PC-3 (cell line): ENCODE results near the gene ASXL2. TPM values are rescaled to one million over a fixed set of nuclear protein-coding genes. Genes with fewer than 3 reads are reported as not detected.

ENCODE experiments used
- ATAC-seq: fragments of 200-7000 bp; cut with Tn5 transposase; 2 replicates; pipeline ENCODE4 v1.9.1; 2020; ENCODE audit warnings: mild to moderate bottlenecking, moderate library complexity
- BruUV-seq: library from RNA; stranded (reverse); fragments of 400-500 nt; replicated peaks from 2 replicates; lab custom pipeline; 2021; lab: Mats Ljungman, UMichigan
- CTCF ChIA-PET: fragments of 300-600 bp; sonication (Branson Sonifier 250); formaldehyde crosslinking; loops from one replicate; lab custom pipeline; 2022; ENCODE audit warnings: antibody characterized with exemption; lab: Charles Lee
- POLR2A ChIA-PET: fragments of 300-600 bp; sonication (Branson Sonifier 250); formaldehyde crosslinking; loops from one replicate; lab custom pipeline; 2022; ENCODE audit warnings: antibody characterized with exemption; ENCODE audit not compliant: unreplicated experiment; lab: Charles Lee
- DNase-seq: peaks from one replicate; pipeline ENCODE4 v3.0.0-alpha.2; 2015
- H2AFZ ChIP-seq: fragments of 300-600 bp; sonication (generic); 2 replicates; pipeline ENCODE4 v1.6.0; 2016; ENCODE audit warnings: antibody characterized with exemption, low read length
- H3F3A ChIP-seq: fragments of 300-600 bp; sonication (generic); one replicate; pipeline ENCODE4 v1.6.0; 2017; ENCODE audit warnings: antibody characterized with exemption, low read length, control low read depth, mild to moderate bottlenecking; ENCODE audit not compliant: unreplicated experiment
- H3K27ac ChIP-seq: fragments of 300-600 bp; sonication (generic); 2 replicates; pipeline ENCODE4 v1.5.1; 2016; ENCODE audit warnings: mild to moderate bottlenecking, low read length
- H3K27me3 ChIP-seq: fragments of 300-600 bp; sonication (generic); 2 replicates; pipeline ENCODE4 v1.6.1; 2016; ENCODE audit warnings: low read length, mixed read lengths
- H3K36me3 ChIP-seq: fragments of 300-600 bp; sonication (generic); 2 replicates; pipeline ENCODE4 v1.6.1; 2016; ENCODE audit warnings: low read depth, mixed run types, low read length, mixed read lengths
- H3K4me1 ChIP-seq: fragments of 300-600 bp; sonication (generic); 2 replicates; pipeline ENCODE4 v1.5.1; 2016; ENCODE audit warnings: low read length; ENCODE audit not compliant: insufficient read depth
- H3K4me2 ChIP-seq: fragments of 300-600 bp; sonication (generic); 2 replicates; pipeline ENCODE4 v1.6.0; 2016; ENCODE audit warnings: low read length
- H3K4me3 ChIP-seq: fragments of 300-600 bp; sonication (generic); 2 replicates; pipeline ENCODE4 v1.5.1; 2016; ENCODE audit warnings: mild to moderate bottlenecking, low read length, mixed read lengths
- H3K79me2 ChIP-seq: fragments of 300-600 bp; sonication (generic); 2 replicates; pipeline ENCODE4 v1.6.1; 2017; ENCODE audit warnings: low read length, mixed read lengths
- H3K9ac ChIP-seq: fragments of 300-600 bp; sonication (generic); 2 replicates; pipeline ENCODE4 v1.6.0; 2016; ENCODE audit warnings: mild to moderate bottlenecking, low read length
- H3K9me2 ChIP-seq: fragments of 300-600 bp; sonication (generic); replicated peaks from 2 replicates; pipeline ENCODE4 v1.6.1; 2016; ENCODE audit warnings: mixed run types, low read length, mixed read lengths
- H3K9me3 ChIP-seq: fragments of 300-600 bp; sonication (generic); 2 replicates; pipeline ENCODE4 v1.6.1; 2016; ENCODE audit warnings: low read length, mixed read lengths
- H4K20me1 ChIP-seq: fragments of 300-600 bp; sonication (generic); 2 replicates; pipeline ENCODE4 v1.6.1; 2016; ENCODE audit warnings: low read length, mixed read lengths
- EZH2 ChIP-seq: fragments of 300-600 bp; sonication (generic); IDR thresholded peaks from one replicate; pipeline ENCODE4 v1.6.1; 2017; ENCODE audit warnings: antibody characterized with exemption, mild to moderate bottlenecking, low read length; ENCODE audit not compliant: unreplicated experiment
- EZH2phosphoT487 ChIP-seq: fragments of 300-600 bp; sonication (generic); IDR thresholded peaks from 2 replicates; pipeline ENCODE4 v1.6.1; 2018; ENCODE audit warnings: mild to moderate bottlenecking, antibody characterized with exemption, low read length, borderline replicate concordance
- intact Hi-C: fragments of 100-400 bp; cut with micrococcal nuclease; formaldehyde crosslinking; loops from 2 replicates; pipeline ENCODE4 v1.9.0; 2023
- total RNA-seq: library from RNA; depleted of rRNA; stranded (reverse); fragments of >200 nt; gene quantifications from 2 replicates; pipeline ENCODE4 v1.2.3, GENCODE V29; 2014
- TF ChIP-seq, protein P1 (sequence below): fragments of 300-600 bp; sonication (generic); conservative IDR thresholded peaks from 2 replicates; pipeline ENCODE4 v1.5.1; 2017; ENCODE audit warnings: antibody characterized with exemption, low read depth, mild to moderate bottlenecking, low read length

Gene ASXL2
- total RNA-seq, 1 experiment from 2014 or later: 11.5 TPM

DNA sequence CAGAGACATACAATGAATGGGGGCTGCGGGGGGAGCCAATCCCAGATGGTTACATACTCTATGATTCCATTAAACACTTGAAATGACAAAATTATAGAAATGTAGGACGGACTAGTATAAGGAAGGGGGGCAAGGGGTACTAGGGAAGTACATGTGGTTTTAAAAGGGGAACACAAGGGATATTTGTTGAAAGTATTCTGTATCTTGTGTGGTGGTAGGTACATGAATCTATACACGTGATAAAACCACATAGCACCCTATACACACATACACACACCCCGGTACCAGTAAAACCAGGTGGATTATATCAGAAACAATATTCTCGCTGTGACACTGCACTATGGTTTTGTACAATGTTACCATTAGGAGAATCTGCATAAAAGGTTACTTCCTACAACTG lies 45.4 kb downstream of the ASXL2 start:
- Histone ChIP-seq H3K4me1 (peaks cover 12% of the 10 kb centered on the region), H3K4me2 (no peak overlapping the region), H3K27me3 (no peaks in the 10 kb centered on the region), H3K9me3 (no peaks in the 10 kb centered on the region), H4K20me1 (no peaks in the 10 kb centered on the region), H3K4me3 (no peak overlapping the region), H3K79me2 (0 out of 2 replicates have a peak, but pooled peaks cover 5% of the 10 kb centered on the region), H3K36me3 (peaks cover 14% of the 10 kb centered on the region; the same call in 1 of the 2 replicates), H3F3A (no peaks in the 10 kb centered on the region), H3K27ac (no peak overlapping the region), H3K9ac (no peak overlapping the region), H3K9me2 (no peaks in the 10 kb centered on the region), H2AFZ (no peak overlapping the region)
- ChIA-PET CTCF (no interaction called here), POLR2A (no interaction called here)
- intact Hi-C loops: no loop called here
- no TSS peak for BruUV-seq
- TF ChIP-seq EZH2: no peak
- TF ChIP-seq, protein P1, sequence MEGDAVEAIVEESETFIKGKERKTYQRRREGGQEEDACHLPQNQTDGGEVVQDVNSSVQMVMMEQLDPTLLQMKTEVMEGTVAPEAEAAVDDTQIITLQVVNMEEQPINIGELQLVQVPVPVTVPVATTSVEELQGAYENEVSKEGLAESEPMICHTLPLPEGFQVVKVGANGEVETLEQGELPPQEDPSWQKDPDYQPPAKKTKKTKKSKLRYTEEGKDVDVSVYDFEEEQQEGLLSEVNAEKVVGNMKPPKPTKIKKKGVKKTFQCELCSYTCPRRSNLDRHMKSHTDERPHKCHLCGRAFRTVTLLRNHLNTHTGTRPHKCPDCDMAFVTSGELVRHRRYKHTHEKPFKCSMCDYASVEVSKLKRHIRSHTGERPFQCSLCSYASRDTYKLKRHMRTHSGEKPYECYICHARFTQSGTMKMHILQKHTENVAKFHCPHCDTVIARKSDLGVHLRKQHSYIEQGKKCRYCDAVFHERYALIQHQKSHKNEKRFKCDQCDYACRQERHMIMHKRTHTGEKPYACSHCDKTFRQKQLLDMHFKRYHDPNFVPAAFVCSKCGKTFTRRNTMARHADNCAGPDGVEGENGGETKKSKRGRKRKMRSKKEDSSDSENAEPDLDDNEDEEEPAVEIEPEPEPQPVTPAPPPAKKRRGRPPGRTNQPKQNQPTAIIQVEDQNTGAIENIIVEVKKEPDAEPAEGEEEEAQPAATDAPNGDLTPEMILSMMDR: no peak
- TF ChIP-seq EZH2phosphoT487: no peak
- no peak for ATAC-seq
- DNase-seq: no peak

DNA sequence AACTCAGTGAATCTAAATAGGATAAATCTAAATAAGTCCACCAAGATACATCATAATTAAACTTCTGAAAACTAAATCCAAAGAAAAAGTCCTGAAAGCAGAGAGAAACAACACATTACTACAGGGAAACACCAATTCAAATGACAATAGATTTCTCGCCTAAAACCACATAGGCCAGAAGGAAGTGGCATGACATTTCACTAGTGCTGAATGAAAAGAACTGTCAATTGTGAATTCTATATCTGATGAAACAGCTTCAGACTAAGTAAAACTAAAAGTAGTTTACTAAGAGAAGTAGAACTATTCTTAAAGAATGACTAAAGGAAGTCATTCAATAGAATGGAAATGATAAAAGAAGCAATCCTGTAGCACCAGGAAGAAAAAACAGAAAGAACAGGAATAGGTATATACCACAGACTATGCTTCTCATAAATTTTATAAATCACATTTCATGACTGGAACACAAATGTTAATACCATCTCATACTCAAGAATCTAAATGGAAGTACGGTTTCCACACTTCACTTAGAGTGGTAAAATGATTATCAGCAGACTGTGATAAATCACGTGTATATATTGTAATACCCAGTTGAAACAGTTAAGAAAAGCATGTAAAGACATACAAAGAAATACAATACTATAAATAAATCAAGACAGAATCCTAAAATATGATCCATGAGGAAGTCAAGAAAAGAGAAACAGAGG lies 46.4 kb downstream of the ASXL2 start:
- Histone ChIP-seq H2AFZ (no peak overlapping the region), H3K4me3 (no peak overlapping the region), H3K27me3 (no peaks in the 10 kb centered on the region), H3K4me1 (peaks cover 12% of the 10 kb centered on the region), H3K9me2 (no peaks in the 10 kb centered on the region), H3K27ac (no peak overlapping the region), H4K20me1 (no peaks in the 10 kb centered on the region), H3K4me2 (no peak overlapping the region), H3K79me2 (0 out of 2 replicates have a peak, but pooled peaks cover 5% of the 10 kb centered on the region), H3K36me3 (peaks cover 14% of the 10 kb centered on the region; the same call in 1 of the 2 replicates), H3F3A (no peaks in the 10 kb centered on the region), H3K9ac (no peak overlapping the region), H3K9me3 (no peaks in the 10 kb centered on the region)
- no peak for DNase-seq
- TF ChIP-seq, protein P1: no peak
- no peak for TF ChIP-seq EZH2
- POLR2A ChIA-PET: no interaction called here
- CTCF ChIA-PET: no interaction called here
- ATAC-seq: no peak
- BruUV-seq: no TSS peak
- intact Hi-C loops: no loop called here

DNA sequence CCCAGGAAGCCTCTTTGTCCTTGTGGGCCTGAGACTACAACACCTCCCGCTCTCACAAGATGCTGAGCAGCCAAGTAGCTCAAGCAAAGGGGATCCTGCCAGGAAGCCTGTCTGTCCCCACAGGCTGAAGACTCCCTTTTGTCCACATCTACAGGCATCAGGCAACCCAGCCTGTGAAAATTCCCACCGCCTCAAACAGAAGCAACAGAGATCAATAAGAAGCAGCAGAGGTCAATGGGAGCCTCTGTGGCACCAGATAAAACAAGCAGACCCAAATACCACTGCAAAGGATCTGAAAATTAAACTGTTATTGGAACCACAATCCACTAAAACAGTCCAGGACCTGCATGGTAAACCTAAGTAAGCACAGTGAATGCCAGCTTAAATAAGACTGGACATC lies 48.5 kb downstream of the ASXL2 start:
- H3F3A ChIP-seq: no peaks in the 10 kb centered on the region
- peaks cover 14% of the 10 kb centered on the region; the same call in 1 of the 2 replicates for H3K36me3 ChIP-seq
- DNase-seq (no peak), ATAC-seq (no peak)
- H3K4me2 ChIP-seq: peak overlapping the region; percentile 17; the same call in 1 of the 2 replicates
- H3K4me1 ChIP-seq: peaks cover 12% of the 10 kb centered on the region
- H3K27me3 ChIP-seq: no peaks in the 10 kb centered on the region
- ChIA-PET POLR2A (no interaction called here), CTCF (no interaction called here)
- no peak overlapping the region for H3K9ac ChIP-seq
- TF ChIP-seq, protein P1: no peak
- TF ChIP-seq EZH2 (no peak), EZH2phosphoT487 (no peak)
- 0 out of 2 replicates have a peak, but pooled peaks cover 5% of the 10 kb centered on the region for H3K79me2 ChIP-seq
- H2AFZ ChIP-seq: no peak overlapping the region
- BruUV-seq: no TSS peak
- intact Hi-C loops: no loop called here
- H3K4me3 ChIP-seq: no peak overlapping the region
- H3K27ac ChIP-seq: no peak overlapping the region
- H3K9me3 ChIP-seq: no peaks in the 10 kb centered on the region
- no peaks in the 10 kb centered on the region for H4K20me1 ChIP-seq
- no peaks in the 10 kb centered on the region for H3K9me2 ChIP-seq
